ENCODE measurements around the gene PTCH2.
A peak's percentile ranks its signal among the peaks of the same experiment; 100 is the strongest.
"Not testable (repeated sequence)": the region's sequence is repeated elsewhere in the genome, so short reads cannot be mapped to it uniquely, and the experiment has no call there.

PTCH2 gene

DNA sequence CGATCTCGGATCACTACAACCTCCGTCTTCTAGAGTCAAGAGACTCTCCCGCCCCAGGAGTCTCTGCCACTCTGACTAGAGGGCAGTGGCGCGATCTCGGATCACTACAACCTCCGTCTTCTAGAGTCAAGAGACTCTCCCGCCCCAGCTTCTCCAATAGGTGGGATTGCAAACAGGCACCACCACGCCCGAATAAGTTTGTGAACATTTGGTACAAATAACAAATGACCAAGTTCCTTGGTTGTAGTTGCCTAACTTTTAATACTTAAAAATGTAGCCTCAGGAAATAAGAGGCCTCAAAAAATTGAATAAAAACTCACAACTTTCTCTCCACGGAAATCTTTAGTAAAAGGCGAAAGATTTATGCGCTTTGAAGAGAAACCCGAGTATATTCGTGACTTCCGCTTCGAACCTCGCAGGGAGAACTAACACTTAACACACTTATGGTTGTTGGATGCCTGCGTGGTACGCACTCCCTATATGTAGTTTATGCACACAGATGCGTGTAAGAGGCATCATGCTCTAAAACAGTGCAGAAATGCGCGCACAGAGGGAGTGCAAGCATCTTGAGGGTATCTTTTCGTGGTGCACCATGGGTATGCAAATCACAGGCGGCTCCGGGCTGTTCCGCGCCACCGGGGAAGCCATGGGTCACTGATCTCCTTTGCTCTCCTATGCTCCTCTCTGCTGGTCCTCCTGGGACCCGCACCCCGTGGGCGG, 23.3 kb downstream of the PTCH2 start:
- H3K4me3 ChIP-seq (ENCODE audit: low read length) = peak overlapping the region; percentile 62
- TF ChIP-seq, protein P1, sequence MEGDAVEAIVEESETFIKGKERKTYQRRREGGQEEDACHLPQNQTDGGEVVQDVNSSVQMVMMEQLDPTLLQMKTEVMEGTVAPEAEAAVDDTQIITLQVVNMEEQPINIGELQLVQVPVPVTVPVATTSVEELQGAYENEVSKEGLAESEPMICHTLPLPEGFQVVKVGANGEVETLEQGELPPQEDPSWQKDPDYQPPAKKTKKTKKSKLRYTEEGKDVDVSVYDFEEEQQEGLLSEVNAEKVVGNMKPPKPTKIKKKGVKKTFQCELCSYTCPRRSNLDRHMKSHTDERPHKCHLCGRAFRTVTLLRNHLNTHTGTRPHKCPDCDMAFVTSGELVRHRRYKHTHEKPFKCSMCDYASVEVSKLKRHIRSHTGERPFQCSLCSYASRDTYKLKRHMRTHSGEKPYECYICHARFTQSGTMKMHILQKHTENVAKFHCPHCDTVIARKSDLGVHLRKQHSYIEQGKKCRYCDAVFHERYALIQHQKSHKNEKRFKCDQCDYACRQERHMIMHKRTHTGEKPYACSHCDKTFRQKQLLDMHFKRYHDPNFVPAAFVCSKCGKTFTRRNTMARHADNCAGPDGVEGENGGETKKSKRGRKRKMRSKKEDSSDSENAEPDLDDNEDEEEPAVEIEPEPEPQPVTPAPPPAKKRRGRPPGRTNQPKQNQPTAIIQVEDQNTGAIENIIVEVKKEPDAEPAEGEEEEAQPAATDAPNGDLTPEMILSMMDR (IDR thresholded peaks at IDR 0.05; ENCODE audit: insufficient read depth, low read depth, low read length, missing control alignments) = no peak
- DNase-seq (ENCODE audit: low read depth) = peak; percentile 84

DNA sequence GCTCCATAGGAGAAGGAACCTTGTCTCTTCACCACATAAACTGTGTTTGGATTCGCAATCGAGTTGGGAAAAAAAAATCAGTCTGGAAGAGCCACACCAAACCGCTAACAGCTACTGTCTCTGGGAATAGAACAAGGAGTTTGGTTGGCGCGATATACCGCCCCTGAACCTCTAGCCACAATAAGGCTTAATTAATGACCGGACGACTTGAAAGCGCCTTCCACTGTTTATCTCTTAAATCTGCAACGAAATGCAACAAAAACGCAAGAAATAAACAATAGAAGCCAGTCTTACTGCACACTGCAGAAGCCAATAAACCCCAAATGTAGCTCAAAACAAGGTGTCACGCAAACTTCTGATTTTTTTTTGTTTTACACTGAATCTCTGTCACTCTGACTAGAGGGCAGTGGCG, 23.9 kb downstream of the PTCH2 start:
- TF ChIP-seq, protein P1 (IDR thresholded peaks at IDR 0.05; ENCODE audit: insufficient read depth, low read depth, low read length, missing control alignments) = no peak
- peak; percentile 41 for DNase-seq (ENCODE audit: low read depth)
- H3K4me3 ChIP-seq (ENCODE audit: low read length) = peak overlapping the region; percentile 62

DNA sequence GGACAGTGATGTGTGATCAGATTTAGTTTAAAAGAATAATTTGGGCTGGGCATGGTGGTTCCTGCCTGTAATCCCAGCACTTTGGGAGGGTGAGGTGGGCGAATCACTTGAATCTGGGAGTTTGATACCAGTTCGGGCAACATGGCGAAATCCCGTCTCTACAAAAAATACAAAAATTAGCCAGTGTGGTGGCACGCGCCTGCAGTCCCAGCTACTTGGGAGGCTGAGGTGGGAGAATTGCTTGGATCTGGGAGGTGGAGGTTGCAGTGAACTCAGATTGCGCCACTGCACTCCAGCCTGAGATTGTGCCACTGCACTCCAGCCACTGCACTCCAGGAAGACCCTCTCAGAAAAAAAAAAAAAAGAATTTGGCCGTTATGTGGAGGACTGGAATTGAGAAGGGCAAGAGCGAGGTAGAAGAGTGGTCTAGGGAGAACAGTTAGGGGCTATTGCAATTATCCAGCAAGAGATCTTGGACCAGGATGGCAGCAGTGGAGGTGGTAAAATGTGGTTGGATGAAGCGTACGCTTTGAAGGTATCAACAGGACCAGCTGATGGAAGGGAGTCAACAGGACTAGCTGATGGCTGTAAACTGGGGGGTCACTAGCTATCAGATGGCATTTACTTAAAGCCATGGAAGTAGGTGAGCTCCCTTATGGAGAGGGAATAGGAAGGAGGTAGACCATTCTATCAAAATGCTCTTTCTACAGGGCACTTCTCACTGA, 25.1 kb downstream of the PTCH2 start:
- DNase-seq (ENCODE audit: low read depth) = no peak
- TF ChIP-seq, protein P1 (IDR thresholded peaks at IDR 0.05; ENCODE audit: insufficient read depth, low read depth, low read length, missing control alignments) = no peak
- H3K4me3 ChIP-seq (ENCODE audit: low read length) = no peak overlapping the region

DNA sequence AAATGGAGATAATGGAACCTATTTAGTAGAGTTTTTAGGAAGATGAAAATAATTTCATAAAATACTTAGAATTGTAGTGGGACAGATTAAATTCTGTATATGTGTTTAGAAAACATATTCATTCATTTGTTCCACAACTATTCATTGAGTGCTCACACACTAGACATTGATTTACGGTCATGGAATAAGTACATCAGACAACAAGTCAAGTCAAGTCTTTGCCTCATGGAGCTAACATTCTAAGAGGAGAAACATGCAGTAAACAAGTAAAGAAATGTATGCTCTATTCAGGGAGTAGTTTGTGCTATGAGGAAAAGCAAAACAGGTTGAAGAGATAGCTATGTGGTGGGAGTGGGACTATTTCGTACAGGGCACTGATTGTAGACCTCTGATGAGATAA, 25.7 kb downstream of the PTCH2 start:
- DNase-seq (ENCODE audit: low read depth) = peak; percentile 41
- TF ChIP-seq, protein P1 (IDR thresholded peaks at IDR 0.05; ENCODE audit: insufficient read depth, low read depth, low read length, missing control alignments) = no peak
- no peak overlapping the region for H3K4me3 ChIP-seq (ENCODE audit: low read length)

DNA sequence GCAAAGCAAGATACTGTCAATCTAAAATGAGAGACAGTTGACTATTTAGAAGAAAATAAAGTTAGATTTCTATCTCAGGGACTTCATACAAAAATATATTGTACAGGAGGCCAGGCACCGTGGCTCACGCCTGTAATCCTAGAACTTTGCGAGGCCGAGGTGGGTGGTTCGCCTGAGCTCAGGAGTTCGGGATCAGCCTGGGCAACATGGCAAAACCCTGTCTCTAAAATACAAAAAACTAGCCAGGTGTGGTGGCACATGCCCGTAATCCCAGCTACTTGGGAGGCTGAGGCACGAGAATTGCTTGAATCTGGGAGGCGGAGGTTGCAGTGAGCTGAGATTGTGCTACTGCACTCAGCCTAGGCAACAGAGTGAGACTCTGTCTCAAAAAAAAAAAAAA, 27.1 kb downstream of the PTCH2 start:
- not testable (repeated sequence) for DNase-seq (ENCODE audit: low read depth); H3K4me3 ChIP-seq (ENCODE audit: low read length)

DNA sequence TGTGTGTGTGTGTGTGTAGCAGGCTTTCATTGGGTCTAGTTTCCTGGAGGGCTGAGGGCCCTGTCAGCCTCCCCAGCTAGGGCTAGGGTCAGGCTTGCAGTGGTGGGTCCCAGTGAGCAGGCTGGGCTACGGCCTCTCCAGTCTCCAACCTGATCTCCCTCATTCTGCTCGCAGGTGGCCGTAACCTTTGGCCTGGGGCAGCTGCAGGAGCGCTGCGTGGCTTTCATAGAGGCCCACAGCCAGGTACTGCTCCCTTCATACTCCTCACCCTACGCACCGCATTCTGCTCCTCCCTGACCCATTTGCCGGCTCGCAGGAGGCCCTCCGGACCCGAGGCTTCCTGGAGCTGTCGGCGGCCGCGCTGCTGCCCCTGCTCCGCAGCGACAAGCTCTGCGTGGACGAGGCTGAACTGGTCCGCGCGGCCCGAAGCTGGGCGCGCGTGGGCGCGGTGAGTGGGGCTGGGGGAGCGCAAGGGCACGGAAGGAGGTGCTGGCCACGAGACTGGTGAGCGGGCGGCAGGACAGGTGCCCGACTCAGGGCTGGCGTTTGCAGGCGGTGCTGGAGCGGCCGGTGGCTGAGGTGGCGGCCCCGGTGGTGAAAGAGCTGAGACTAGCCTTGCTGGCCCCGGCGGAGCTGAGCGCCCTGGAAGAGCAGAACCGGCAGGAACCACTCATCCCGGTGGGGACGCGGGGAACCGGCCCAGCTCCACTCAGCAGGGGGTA, 30.1 kb downstream of the PTCH2 start:
- DNase-seq (ENCODE audit: low read depth) = no peak
- peak overlapping the region; percentile 56 for H3K4me3 ChIP-seq (ENCODE audit: low read length)
- TF ChIP-seq, protein P1 (IDR thresholded peaks at IDR 0.05; ENCODE audit: insufficient read depth, low read depth, low read length, missing control alignments) = no peak

DNA sequence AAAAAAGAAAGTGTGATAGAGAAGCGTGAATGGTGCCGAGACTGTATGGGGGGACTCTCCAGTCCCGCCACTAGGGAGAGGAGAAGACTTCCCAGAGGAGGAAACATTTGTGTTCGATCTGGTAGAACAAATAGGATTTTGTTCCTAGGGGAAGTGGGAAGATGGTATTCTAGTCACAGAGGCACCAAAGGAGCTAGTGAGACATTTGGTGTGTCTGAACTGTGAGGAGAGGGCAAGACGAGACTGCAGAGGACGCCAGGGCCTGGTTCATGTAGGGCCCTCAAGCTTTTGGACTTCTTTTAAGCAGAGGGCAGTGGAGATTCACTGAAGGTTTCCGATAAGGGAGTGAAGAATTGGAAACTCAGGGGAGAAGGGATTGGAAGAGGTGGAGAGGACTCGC, 31.8 kb downstream of the PTCH2 start:
- TF ChIP-seq, protein P1 (IDR thresholded peaks at IDR 0.05; ENCODE audit: insufficient read depth, low read depth, low read length, missing control alignments) = no peak
- H3K4me3 ChIP-seq (ENCODE audit: low read length) = no peak overlapping the region
- no peak for DNase-seq (ENCODE audit: low read depth)

DNA sequence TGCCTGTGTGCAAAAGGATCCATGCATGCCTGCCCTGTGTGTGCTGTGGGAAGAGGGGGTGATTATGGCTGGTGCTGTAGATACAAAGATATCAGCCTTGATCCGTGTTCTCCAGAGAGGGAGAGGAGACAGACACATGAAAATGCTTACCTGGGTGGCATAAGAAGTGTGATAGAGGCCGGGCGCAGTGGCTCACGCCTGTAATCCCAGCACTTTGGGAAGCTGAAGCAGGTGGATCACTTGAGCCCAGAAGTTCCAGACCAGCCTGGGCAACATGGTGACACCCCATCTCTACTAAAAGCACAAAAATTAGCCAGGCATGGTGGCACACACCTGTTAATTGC, 32.3 kb downstream of the PTCH2 start:
- not testable (repeated sequence) for DNase-seq (ENCODE audit: low read depth); H3K4me3 ChIP-seq (ENCODE audit: low read length)
